Fibroblast of villous mesenchyme (primary cell): ENCODE data around the gene ILKAP. TPM values are rescaled to one million over a fixed set of nuclear protein-coding genes. Genes with fewer than 3 reads are reported as not detected.

Source experiments
- DNase-seq: peaks from one replicate; pipeline ENCODE4 v3.0.0-alpha.2; 2010; ENCODE audit warnings: low read depth
- H3K4me3 ChIP-seq: 2 replicates; pipeline ENCODE4 v1.5.1; 2011; ENCODE audit warnings: low read depth, mild to moderate bottlenecking, low read length
- CTCF ChIP-seq: IDR thresholded peaks from 2 replicates; pipeline ENCODE4 v1.5.1; 2012; ENCODE audit warnings: low read depth, mild to moderate bottlenecking, low read length; ENCODE audit not compliant: insufficient read depth
- total RNA-seq: library from RNA; depleted of rRNA; stranded (reverse); fragments of >200 nt; gene quantifications from 2 replicates; pipeline ENCODE4 v1.2.3, GENCODE V29; 2012

Gene ILKAP
- total RNA-seq, 1 donor, result 22.5 TPM

GRCh38 chr2:238120463-238121298 is 82.8 kb downstream of the ILKAP start:
- DNase-seq, result no peak
- TF ChIP-seq CTCF, result no peak
- no peak overlapping the region for H3K4me3 ChIP-seq

Other genes starting within 250 kb of the ILKAP start
- gene UBE2F, start 236.7 kb downstream of the ILKAP start, total RNA-seq, result 49.3 and 81.6 TPM in 2 replicates
- 12.6 and 18.6 TPM in 2 replicates for gene SCLY, start 142.7 kb downstream of the ILKAP start, total RNA-seq
- 1.3 and 4.2 TPM in 2 replicates for gene ESPNL, start 103.4 kb downstream of the ILKAP start, total RNA-seq
- gene KLHL30, start 65.0 kb downstream of the ILKAP start, total RNA-seq, result 0.43 and 2.3 TPM in 2 replicates
- gene ERFE, start 44.7 kb downstream of the ILKAP start, total RNA-seq, result 0.86 and 2.9 TPM in 2 replicates
- 2.2 and 6.1 TPM in 2 replicates for gene HES6, start 36.3 kb upstream of the ILKAP start, total RNA-seq
- gene PER2, start 84.9 kb upstream of the ILKAP start, total RNA-seq, result 4.3 and 4.5 TPM in 2 replicates
- 7.8 and 8.4 TPM in 2 replicates for gene TRAF3IP1, start 116.8 kb upstream of the ILKAP start, total RNA-seq
- gene ASB1, start 223.2 kb upstream of the ILKAP start, total RNA-seq, result 21.2 and 23.2 TPM in 2 replicates